HPDE6-E6E7 (cell line): ENCODE measurements around the gene TSC22D4.
"Not testable (repeated sequence)": the region's sequence is repeated elsewhere in the genome, so short reads cannot be mapped to it uniquely, and the experiment has no call there.

Experiments used
- DNase-seq: peaks from one replicate; pipeline ENCODE4 v3.0.0; 2011; ENCODE audit warnings: missing footprints; ENCODE audit errors: extremely low spot score

TSC22D4 gene

DNA sequence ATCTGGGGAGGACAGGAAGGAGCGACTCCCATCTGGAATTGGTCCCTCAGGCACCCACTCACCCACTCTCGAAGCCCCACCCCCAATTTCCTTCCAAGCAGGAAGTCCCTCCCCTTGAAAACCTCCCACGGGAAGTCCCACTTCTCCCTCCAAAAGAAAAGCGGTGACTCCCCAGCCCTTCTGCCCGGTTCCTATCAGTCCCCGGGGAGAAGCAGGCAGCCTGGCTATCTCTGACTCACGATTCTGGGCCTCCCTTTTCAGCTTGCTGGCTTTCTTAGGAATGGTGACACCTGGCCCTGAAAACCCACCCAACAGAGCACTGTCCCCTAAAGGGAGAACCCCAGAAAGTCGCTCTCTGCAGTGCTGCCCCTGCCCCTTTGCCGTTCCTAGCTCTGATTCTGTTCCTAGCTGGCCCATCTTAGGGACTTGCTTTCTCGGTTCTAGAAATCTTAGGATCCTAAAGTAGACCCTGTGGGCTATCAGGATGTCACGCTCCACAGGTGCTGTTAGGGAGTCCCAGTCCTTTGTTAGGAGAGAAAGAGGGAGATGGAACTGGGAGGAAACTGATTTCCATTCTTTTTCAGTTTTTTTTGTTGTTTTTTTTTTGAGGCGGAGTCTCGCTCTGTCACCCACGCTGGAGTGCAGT is 6.0 kb downstream of the TSC22D4 start:
- DNase-seq: no peak

DNA sequence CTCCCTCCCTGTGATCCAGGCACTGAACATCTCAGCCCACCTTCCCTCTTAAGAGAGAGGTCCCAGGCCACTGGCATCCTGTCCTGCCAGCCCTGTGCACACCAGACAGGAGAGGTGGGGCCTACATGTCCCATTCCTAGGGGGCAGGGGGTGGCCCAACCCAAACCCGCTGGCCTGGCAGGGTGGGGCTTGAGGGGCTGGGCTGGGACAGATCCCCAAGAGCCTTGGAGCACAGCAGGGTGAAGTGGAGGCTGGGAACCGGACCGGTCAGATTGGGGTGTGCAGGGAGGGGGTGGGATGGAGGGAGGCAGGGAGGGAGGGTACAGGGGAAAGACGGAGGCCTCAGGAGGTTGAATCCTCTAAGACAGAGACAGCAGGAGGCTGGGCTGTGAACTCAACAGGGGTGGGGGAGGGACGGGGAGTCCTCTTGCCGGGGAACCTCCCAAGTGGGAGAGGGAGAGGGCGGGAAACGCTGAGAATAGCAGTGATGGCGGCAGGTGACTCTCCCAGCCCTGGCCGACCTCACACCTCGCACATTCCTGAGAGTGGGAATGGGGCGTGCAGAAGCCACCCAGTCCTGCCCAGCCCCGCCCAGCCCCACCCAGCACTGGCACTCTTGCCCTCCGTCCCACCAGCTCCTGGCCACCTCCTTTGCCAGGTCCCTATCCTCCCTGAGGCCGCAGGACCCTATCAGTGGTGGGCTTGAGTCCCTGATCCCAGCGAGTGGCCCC is 6.7 kb downstream of the TSC22D4 start:
- no peak for DNase-seq

DNA sequence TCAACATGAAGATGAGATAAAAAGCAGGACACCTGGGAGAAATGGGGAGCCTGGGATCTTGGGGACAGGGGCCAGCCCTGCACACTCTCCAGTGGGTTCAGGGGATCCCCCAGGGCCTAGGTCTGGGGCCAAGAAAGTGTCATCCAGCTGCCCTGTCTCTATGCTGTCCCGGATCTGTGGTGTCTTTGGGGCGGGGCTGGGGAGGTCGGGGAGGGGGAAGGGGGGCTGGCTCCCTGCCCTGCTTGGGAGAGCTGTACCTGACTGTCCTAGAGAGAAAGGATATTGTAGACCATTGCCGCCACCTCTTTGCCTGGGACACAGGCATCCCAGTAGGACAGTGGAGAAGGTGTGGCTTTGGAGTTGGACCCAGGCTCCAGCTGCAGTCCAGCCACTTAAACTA is 8.0 kb downstream of the TSC22D4 start:
- DNase-seq: no peak

DNA sequence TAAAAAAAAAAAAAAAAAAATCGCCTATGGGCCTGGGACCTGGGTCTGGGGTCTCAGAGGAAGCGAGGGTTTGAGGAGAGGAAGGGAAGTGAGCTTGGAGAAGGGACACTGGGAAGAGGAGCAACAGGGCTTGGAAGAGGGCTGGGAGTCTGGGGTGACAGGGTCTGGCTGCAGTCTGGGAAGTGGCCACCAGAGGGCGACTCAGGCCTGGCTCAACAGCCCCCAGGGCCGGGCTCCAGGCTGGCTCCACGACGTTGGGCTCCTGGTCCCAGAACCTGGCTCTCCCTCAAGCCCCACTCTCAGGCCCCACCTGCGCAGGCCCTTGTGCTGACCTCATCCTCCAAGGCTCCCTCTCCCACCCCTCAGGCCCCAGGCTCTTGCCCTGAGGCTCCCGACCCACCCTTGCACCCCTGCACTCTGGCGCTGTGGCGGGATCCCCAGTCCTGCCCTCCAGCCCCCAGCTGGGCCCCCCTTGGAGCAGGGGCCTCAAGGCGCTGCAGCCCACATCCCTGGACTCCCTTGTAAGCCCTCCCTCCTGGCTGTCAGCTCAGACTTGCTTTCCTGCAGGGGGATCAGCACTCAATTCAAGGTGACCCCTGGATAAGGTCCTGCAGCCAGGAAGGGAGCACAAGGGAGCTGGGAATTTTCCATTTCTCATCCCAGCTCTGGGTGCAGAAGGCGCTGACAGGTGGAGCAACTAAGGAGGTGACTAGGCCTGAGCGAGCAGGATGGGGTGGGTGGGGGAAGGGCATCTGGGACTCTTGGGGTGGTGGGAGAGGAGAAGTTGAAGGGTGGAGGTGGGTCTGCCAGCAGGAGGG is 9.6 kb downstream of the TSC22D4 start:
- DNase-seq: peak; percentile 74

DNA sequence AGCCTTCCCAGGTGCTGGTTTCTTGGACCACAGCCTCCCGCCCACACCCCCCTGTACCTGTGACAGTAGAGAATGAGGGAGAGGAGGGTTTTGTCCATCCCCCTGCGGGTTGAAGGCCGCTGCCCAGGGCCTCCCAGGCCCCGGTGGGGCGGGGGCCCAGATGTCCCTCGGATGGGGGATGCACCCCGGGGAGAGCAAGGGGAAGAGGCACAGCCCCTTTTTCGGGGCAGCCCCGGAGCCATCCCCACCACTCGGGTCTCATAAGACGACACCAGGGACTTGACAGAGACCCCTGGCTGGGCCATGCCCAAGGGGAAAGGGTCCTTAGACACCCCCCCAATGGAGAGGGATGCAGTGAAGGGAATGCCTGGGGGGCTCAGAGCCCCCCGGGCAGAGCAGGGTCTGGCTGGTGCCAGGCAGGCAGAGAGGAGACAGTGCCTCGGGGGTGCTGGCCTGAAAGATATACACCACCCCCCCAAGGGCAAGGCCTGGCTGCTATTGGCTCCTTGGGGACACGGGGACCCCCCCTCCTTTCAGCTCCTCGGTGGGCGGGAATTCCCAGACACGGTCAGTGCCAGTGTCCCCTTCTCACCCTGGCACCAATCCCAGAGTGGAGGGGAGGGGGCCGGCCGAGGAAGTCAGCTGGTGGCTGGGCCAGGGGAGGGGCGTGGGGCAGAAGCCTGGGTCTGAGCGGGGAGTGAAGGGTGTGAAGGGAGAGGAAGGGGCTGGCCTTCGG is 11.2 kb downstream of the TSC22D4 start:
- no peak for DNase-seq

DNA sequence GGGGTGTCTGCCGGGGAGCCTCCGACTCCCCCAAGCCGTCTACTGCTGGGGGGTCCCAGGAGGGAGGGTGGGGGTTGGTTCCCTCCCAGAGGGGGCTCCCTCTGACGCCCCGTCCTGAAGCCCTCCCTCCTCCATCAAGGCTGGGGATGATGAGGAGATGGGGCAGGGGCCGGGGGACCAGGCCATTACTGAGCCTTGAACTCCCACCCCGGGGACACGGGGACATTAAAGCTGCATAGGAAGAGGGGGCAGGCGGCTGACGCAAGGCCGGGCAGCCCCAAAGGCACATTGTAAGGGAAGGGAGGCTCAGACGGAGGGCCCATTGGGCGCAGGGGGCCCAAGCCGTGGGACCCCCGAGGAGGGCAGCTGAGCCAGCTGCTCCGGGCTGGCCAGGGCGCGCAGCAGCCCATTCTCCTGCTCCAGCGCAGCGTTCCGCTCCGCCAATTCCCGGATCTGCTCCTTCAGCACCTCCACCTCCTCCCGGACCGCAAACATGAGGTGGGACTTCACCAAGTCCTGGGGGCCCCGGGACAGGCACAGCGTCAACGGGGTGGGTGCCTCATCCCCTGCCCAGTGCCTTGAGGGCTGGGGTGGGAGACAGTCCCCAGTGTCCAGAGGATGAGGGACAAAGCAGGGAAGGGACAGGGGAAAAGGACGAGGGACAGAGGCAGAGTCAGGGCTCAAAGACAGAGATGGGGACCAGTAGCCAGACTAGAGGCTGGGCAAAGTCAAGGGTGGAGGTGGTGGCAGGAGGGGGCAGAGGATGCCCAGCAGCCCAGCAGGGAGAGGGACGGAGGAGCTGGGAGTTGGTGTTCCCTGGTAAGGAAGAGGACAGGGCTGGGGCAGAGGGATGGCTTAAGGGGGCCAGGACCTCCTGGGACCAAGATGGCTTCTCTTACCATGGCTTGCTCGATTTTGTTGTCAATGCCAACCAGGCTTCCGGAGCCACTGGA is 12.1 kb downstream of the TSC22D4 start:
- DNase-seq: no peak

DNA sequence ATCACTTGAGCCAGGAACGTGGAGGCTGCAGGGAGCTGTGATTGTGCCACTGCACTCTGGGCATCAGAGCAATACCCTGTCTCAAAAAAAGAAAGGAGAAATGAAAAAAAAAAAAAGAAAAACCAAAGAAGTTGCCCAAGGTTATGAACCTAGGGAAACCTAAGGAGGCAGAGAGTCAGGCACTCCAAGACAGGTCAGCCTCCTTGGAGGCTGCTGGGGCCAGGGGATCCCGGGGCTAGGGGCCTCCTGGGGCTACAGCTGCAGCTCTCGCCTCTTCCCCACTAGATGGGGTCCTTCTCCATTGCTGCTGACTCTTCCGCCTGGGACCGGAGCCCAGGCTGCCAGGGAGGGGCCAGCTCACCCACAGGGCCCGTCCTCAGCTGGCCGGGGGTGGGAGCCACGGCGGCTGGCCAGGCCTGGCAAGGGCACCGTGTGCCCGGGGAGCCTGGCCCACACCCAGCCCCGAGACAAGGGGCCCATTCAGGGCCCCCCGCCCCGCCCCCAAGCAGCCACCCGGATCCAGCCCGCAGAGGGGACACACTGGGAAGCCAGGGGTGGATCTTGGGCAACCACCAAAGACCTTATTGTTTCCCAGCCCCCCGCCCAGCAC is 13.2 kb downstream of the TSC22D4 start:
- no peak for DNase-seq

DNA sequence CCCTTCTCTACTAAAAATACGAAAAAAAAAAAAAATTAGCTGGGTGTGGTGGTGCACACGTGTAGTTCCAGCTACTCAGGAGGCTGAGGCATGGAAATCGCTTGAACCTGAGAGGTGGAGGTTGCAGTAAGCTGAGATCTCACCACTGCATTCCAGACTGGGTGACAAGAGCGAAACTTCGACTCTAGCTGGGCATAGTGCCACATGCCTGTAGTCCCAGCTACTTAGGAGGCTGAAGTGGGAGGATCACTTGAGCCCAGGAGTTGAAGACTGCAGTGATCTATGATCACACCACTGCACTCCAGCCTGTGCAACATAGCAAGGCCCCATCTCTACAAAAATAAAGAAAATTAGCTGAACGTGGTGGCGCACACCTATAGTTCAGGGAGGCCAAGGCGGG is 13.7 kb downstream of the TSC22D4 start:
- no peak for DNase-seq

DNA sequence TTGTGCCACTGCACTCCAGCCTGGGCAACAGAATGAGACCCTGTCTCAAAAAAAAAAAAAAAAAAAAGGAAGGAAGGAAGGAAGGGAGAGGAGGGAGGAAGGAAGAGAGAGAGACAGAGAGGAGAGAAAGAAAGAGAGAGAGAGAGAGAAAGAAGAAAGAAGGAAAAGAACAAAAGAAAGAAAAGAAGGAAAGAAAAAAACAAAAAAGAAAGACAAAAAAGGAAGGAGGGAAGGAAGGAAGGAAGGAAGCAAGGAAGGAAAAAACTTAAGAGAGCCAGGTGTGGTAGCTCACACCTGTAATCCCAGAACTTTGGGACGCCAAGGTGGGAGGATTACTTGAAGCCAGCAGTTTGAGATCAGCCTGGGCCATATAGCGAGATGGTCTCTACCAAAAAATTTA is 14.2 kb downstream of the TSC22D4 start:
- no peak for DNase-seq

DNA sequence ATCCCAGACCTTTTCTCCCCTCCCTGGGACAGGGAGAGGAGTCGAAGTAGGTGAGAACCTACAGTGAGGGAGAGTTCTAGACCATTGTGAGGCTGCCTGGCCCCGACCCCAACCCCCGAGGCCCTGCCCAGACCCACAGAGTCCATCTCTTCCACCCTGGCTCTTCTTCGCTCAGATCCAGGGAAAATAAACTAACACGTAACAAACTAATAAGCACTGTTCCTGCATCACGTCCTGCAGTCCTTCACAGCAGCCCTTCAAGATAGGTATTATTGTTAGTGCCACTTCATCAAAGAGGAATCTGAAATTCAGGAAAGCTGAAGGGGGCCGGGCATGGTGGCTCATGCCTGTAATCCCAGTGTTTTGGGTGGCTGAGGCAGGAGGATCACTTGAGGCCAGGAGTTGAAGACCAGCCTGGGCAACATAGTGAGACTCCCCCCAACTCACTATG is 14.8 kb downstream of the TSC22D4 start, which contains the start of gene SPACDR:
Gene SPACDR, minus strand, starts transcription at position 51 of the 451 bp plus-strand sequence. CDS start 235 bp downstream, outside the sequence.
- no peak for DNase-seq

DNA sequence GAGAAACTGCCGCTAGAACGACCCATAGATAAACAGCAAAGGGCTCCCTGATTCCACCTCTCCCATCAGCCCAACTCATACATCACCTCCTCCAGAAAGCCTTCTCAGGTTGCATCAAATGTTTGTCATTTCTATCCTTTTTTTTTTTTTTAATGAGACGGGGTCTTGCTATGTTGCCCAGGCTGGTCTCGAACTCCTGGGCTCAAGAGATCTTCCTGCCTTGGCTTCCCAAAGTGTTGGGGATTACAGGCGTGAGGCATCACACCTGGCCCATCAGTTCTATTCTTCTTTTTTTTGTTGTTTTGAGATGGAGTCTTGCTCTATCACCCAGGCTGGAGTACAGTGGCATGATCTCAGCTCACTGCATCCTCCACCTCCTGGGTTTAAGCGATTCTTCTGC is 22.0 kb downstream of the TSC22D4 start:
- DNase-seq: no peak

DNA sequence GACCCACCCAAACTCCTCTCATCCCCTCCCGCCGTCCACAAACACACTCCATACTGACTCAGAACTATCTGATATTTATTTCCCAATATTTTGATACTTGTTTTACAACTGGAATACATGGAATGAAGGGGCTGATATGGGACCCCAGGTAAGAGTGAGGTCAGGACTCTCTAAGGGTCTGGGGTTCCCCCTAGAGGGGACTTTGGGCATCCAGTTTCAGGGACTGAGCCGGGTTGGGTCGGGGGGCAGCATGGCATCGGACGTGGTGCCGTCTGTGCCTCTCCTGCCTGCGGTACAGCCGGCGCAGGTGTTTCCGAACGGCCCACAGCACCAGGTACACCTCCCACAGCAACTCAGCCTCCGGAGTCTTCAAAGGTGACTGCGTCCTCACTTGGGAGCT is 22.5 kb downstream of the TSC22D4 start:
- DNase-seq: no peak

DNA sequence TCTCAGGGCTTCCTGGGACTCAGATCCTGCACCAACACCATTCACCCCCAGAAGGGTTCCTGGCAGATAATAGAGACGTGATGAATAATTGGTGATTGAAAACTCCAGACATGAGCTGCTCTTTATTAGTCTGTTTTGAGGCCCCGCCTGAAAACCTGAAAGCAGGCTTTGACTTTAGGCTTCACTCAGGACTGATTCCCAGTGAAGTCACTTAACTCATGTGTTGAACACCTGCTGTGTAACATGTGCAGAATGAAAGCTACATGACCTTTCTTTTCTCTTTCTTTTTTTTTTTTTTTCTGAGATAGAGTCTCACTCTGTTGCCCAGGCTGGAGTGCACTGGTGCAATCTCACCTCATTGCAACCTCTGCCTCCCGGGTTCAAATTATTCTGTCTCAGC is 23.8 kb downstream of the TSC22D4 start:
- no peak for DNase-seq

DNA sequence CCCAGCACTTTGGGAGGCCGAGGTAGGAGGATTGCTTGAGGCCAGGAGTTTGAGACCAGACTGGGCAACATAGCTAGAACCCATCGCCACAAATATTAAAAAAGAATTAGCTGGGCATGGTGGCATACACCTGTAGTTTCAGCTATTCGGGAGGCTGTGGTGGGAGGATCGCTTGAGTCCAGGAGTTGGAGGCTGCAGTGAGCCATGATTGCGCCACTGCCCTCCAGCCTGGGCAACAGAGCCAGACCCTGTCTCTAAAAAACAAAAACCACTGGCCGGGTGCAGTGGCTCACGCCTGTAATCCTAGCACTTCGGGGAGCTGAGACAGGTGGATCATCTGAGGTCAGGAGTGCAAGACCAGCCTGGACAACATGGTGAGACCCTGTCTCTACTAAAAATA is 25.2 kb downstream of the TSC22D4 start:
- DNase-seq: not testable (repeated sequence)

DNA sequence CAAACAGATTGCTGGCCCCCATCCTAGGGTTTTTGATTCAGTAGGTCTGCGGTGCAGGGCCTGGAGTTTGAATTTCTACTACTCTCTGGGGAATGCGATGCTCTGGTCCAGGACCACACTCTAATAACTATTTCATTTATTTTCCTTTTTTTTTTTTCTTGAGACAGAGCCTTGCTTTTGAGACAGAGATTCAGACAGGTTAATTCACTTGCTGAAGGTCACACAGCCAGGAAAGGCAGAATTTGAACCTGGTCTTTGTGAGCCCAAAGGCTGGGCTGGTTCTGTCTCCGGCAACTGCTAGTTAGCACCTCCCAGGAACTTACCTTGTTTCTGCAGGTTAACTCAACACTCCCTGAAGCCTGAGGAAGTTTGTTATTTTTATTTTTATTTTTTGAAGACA is 26.5 kb downstream of the TSC22D4 start:
- DNase-seq: no peak

DNA sequence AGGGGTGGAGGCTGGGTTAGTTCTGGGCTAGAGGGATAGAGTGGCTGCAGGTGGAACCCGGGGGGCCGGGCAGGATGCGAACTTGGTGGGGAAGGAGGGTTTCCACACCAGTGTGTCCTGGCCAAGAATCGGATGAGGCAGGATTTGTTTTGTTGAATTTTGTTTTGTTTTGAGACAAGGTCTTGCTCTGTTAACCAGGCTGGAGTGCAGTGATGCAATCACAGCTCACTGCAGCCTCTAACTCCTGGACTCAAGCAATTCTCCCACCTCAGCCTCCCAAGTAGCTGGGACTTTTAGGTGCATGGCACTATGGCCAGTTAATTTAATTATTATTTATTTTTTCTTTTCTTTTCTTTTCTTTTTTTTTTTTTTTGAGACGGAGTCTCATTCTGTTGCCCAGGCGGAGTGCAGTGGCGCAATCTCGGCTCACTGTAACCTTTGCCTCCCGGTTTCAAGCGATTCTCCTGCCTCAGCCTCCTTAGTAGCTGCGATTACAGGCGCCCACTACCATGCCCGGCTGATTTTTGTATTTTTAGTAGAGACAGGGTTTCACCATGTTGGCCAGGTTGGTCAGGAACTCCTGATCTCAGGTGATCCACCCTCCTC is 29.7 kb downstream of the TSC22D4 start:
- DNase-seq: no peak

DNA sequence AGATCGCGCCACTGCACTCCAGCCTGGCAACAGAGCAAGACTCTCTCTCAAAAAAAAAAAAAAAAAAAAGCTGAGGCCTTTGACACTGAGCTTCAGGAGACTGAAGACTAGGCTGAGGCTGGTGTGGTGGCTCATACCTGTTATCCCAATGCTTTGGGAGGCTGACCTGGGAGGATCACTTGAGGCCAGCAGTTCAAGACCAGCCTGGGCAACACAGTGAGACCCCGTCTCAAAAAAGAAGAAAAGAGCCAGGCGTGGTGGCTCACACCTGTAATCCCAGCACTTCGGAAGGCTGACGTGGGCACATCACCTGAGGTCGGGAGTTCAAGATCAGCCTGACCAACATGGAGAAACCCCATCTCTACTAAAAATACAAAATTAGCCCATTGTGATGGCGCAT is 31.7 kb downstream of the TSC22D4 start:
- not testable (repeated sequence) for DNase-seq

DNA sequence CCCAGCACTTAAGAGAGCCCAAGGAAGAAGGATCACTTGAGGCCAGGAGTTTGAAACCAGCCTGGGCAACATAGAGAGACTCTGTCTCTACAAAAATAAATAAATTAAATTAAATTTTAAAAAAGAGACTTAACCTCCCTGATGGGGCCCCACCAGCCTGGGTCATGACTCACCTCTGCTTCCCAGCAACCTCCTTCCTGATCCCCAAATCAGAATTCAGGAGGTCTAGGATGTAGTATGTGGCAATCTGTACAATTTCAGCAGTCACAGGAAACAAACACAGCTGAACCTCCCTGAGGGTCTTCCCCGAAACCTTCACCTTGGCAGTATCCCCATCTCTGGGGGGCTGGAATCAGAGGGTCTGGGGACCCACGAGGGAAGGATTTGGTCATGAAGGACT is 33.0 kb downstream of the TSC22D4 start:
- DNase-seq: no peak

DNA sequence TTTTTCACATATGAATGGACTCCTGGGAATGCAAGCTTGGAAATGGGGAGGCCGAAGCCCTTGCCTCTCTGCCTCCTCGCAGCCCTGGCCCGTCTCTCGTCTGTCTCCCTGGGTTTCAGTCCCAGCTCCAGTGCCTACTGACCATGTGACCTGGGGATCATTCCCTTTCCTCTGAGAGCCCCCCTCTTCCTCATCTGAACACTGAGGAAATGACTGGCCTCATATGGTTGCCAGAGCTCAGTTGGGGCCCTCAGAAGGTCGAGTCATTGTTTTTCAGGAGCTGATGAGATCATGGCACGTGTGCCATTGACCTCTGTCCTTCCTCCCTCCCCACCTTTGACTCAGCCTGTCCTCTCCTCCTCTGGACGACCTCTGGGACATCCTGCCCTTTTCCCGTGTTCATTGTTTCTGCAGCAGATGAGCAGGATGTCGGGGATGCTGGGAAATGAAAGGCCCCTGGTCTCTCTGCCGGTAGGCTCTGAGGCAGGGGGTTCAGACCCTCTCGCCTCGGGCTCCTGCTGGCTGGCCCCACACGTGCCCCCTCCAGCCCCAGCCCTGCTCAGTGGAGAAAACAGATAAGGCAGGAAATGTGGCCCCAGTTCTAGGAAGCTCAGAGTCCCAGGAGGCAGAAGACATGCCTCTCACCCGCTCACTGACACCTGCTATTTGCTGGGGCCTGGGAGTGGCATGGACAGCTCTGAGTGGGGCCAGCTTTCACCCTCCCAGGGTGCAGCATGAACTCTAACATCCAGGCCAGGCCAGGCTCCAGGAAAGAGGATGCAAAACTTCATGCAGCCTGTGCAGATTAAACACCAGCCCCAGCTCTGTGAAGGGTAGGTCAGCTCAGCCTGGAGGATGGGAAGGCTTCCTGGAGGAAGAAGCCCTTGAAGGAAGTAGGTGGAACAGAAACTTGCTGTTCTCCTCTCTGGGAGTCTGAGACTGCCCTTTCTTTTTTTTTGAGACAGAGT is 34.4 kb downstream of the TSC22D4 start:
- DNase-seq: no peak
